H1 (cell line): Measurements from ENCODE around the gene NTNG2. TPM values are rescaled to one million over a fixed set of nuclear protein-coding genes. Genes with fewer than 3 reads are reported as not detected.

Experiments
- ASH2L ChIP-seq: fragments of 200-600, 300-600 bp; sonication (generic); IDR thresholded peaks from one replicate; pipeline ENCODE4 v1.7.1; 2017; ENCODE audit warnings: low read length
- CTCF ChIP-seq, 3 experiments: IDR thresholded peaks; 1 replicate in 2 of 3; 2 replicates in 1 of 3; pipeline versions ENCODE4 v1.5.1 to v1.6.1; 2011; ENCODE audit warnings: low read length in 3 of 3, mild to moderate bottlenecking in 3 of 3, inconsistent platforms in 2 of 3, low read depth in 1 of 3, moderate library complexity in 1 of 3; ENCODE audit not compliant: insufficient read depth in 1 of 3; ENCODE audit errors: control extremely low read depth in 1 of 3
- polyA plus RNA-seq, 7 experiments: library from polyadenylated mRNA; depleted of rRNA in 3 of 7; stranded (reverse) in 5 of 7; unstranded in 2 of 7; fragments of >200 nt in 5 of 7; fragments of 200-250 nt in 2 of 7; gene quantifications; 1 replicate in 5 of 7; 2 replicates in 1 of 7; 4 replicates in 1 of 7; pipeline versions ENCODE4 v1.2.1 to v1.2.3, GENCODE V29; 2011 to 2013; ENCODE audit warnings: missing spikeins in 2 of 7, mixed read lengths in 2 of 7
- total RNA-seq: library from RNA; stranded (reverse); fragmentation: NEBNext Ultra II Directional; extraction: Animal tissue kit (Norgen Biotek cat#: 25700); gene quantifications from 2 replicates; pipeline ENCODE4 v1.2.1, GENCODE V29; 2021

NTNG2 gene
- total and polyA plus RNA-seq, 2 of the 8 experiments (the other 6 are each of a cell fraction or from before 2014, with no cell fraction given) = 1.4 to 1.5 TPM

- TF ChIP-seq CTCF (IDR thresholded peaks at IDR 0.05; ENCODE audit: control extremely low read depth in 1 of 3, insufficient read depth in 1 of 3, low read depth in 1 of 3, low read length in 3 of 3) = no peak
- TF ChIP-seq ASH2L = no peak
Measured at GRCh38 chr9:132218208-132218607, 56.4 kb downstream of the NTNG2 start (continued).
